Eye (tissue), 1 donor: ENCODE measurements around the gene RGS21.

ENCODE experiments used
- DNase-seq: peaks from one replicate; pipeline ENCODE4 v3.0.0-alpha.2; 2015

RGS21 gene

GRCh38 chr1:192379554-192379953 is 62.8 kb downstream of the RGS21 start:
- DNase-seq, result no peak

- DNase-seq, result no peak
These were observed 66.0 kb downstream of the RGS21 start for GRCh38 chr1:192382758-192383157.

GRCh38 chr1:192386051-192386650 is 69.4 kb downstream of the RGS21 start:
- DNase-seq, result no peak

- DNase-seq, result no peak
These were observed 78.4 kb downstream of the RGS21 start for GRCh38 chr1:192395211-192395610.

GRCh38 chr1:192395895-192396294 is 79.1 kb downstream of the RGS21 start:
- DNase-seq, result no peak

- no peak for DNase-seq
These were observed 82.4 kb downstream of the RGS21 start for GRCh38 chr1:192399161-192399560.

- no peak for DNase-seq
These were observed 85.0 kb downstream of the RGS21 start for GRCh38 chr1:192401825-192402224.

GRCh38 chr1:192402571-192402970 is 85.8 kb downstream of the RGS21 start:
- DNase-seq, result no peak

GRCh38 chr1:192407206-192407605 is 90.4 kb downstream of the RGS21 start:
- no peak for DNase-seq
